HG03196 (cell line): ENCODE measurements around the gene BACH2.
"Not testable (repeated sequence)": the region's sequence is repeated elsewhere in the genome, so short reads cannot be mapped to it uniquely, and the experiment has no call there.

Experiments
- ATAC-seq: cut with Tn5 transposase; IDR thresholded peaks from one replicate; pipeline ENCODE4 v1.9.1; 2021; ENCODE audit not compliant: unreplicated experiment

The BACH2 gene

DNA sequence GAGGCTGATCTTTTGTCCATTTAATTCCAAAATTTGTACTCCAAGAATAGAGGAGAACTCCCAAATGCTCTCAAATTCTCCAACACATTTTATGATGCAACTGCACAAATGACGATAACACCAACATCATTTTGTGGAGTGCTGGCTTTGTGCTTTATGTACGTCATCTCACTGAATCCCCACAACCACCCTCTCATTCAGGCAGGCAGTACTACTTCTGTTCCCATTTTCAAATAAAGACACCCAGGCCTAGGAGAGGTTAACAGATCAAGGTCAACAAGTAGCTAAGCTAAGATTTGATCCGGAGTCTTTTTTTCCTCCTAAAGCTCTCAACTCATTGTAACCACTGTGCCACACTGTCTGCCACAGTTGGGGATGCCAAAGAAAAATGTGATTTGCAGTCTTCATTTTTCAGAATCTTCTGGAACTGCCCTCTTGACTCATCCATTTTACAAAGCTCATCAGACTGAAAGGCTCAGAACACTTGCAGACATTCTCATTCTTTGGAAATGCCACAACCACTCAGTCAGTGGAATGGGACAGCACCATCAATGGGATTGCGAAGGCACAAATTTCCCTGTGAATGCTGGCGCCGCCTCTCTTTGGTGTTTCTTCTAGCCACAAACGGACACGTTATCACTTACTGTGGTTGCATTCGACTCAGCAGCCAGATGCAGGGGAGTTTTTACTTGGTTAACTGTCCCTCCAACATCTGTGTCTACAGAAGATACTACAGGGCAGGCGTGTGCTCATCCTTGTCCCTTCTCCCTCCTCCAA lies 217.9 kb downstream of the BACH2 start:
- ATAC-seq, result no peak

DNA sequence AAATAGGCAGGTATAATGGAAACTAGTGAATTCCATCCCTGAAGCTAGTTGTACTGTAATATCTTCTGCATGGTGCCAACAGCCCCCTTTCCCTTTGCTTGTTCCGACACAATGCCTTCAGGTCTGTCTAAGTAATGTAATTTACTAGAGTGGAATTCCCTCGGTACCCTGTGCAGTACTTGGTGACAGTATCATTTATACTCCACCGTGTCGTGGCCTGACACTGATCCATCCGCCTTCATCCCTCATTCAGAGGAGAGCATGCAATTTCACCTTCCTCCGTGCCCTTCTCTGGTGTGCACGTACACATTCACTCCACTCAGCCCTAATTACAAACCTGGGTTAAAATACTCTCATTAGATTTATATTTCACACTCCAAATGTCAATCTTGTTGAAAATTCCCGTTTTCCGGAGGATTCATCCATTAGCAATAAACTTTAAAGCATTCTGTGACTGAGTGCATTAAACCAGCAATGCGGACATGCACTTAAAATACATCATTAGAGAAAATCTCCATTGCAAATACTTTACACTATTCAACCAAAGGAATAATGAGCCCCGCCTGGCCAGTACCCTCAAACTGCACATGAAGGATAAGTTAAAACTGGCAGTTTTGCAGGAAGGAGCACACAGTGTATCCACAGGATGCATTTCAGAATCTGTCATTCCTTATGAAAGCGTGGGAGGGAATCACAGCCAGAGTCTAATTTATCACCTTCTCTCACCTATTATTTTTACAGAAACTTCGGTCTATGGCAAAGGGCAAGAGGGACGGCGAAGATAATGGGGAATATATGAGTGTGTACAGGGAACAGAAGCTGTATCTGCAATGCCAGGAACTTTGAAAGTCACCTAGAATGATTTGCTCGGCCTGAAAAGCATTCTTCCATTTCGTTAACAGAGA lies 219.9 kb downstream of the BACH2 start:
- ATAC-seq, result no peak

DNA sequence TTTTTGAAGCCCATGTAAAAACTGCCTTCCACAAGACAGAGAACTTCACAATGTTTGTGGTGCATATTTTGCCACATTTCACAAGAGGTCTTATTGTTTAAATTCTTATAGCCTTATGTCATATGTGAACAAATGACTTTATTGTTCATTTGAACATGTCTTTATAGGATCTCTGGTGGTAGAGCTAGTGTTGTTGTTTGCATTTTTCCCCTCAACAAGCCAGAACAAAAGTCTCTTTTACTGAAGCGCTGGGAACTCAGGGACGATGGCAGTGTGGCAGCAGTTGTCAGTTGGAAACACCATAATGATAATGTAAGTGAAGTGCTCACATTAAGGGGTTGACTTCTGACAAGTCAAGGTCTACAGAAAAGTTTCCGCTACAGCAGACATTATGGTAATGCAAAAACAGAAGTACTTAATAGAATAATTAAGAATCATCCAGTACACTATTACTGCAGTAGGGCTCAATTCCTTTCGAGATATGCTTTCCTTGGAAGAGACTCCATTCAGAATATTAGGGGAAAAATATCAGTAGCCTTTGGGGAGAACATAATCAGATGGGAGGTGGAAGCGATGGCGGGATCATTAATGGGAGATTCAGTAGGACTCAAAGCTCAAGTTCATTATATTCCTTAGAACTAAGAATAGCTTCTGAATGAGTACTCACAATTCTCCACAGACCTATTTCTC lies 222.3 kb downstream of the BACH2 start:
- no peak for ATAC-seq

DNA sequence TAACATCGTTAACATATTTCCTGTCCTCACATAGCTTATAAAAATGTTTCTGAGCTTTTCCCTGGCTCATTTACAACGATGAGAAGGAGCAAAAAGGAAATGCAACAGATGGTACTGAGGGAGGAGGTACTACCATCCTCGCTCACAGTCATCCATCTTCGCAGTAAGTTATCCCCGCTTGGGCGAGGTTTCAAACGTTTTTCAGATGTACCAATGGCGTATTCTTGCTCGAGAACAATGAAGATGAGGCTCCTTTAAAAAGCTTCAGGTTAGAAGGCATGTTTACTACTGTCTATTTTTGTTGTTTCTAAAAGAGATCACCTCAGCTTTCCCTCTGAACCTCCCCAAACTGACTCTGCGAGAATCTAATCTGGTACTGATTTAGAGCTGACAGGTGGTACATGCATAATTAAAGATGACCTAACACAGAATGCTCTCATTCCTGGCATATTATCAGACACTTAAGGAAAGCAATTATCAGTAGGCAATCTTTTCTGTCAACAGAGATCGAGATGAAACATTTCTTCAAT lies 223.6 kb downstream of the BACH2 start:
- no peak for ATAC-seq

DNA sequence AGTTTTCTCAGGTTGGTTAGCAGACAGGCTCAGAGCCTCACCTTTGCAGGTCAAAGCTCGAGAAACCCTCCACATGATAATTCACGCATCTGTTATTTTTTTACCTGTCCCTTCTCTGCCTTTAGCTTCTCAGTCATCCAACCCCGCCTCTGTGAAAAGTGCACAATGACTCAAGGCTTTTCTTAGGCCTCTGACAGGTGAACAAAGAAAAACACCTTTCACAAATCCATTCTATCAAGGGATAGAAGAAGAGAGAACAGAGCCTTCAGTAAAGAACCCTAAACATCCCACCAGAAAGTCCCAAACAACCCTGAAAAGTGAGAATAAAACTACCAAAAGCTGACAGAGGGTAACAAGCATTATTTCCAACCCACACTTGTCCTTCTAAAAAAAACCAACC lies 224.1 kb downstream of the BACH2 start:
- no peak for ATAC-seq

DNA sequence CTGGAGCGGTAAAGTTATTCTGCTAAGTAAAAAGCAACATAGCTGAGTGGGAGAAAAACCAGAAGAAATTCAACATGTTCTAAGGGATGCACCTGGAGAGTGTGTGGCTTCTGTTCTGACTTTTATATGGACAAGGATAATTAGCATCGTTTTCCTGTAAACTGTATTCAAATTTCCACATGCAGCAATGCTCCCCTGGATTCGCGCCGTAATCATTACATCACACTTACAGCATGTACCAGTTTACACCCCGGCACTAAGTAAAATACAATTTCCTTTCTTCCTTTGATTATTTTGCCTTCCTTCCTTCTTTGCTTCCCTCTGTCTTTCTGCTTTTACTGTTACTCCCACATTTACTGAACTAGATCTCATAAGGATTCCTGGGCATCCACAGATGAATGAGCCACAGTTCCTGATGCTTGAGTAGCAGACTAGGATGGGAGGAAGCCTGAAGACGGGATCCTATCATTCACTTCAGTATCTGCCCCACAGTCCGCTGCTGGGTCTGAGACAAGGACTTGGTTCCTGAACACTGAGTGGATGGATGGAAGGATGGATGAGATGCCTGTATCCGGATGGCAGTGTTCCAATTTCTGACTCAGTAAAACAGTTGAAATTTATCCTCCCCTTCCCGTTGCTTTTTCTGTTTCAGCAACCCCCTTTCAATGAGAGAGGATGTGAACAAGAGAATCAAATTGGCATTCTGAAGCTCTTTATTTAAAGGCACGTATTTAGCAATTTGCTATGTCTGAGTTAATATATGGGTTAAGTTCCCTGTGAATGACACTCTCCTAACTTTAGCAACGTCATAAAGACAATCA lies 227.7 kb downstream of the BACH2 start:
- no peak for ATAC-seq

DNA sequence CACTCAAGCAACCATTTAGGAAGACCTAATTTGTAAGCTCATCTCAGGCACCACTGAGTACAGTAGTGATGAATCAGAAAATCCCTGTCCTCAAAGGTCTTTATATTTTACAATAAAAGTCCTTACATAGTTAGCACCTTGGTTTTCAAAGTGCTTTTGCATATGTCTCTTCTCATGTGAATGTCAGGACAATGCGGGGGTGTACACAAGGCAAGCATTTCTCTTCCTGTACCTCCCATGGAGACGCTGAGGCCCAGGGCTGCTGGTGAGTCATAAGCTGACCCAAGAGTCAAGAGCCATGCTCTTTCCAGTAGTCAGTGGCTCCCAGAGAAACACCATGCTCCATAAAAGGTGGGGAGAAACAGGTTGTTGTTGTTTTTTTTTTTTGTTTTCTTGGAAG lies 228.4 kb downstream of the BACH2 start:
- no peak for ATAC-seq

DNA sequence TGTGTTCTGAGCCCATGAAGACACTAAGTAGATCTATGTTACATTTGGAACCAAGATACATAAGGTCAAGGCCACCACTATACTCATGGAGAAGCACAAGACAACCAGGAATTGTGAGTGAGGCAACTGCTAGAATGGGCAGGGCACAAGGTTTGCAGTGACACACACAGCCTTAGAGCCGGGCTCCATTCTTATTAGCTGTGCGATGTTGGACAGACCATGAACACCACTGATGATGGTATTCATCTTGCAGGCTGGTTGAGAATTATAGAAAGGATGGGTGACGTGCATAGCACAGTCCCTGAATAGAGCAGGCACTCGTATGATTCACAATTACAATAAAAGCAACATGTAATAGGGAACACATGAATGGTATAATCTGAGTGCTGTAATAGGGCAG lies 229.9 kb downstream of the BACH2 start:
- ATAC-seq, result no peak

DNA sequence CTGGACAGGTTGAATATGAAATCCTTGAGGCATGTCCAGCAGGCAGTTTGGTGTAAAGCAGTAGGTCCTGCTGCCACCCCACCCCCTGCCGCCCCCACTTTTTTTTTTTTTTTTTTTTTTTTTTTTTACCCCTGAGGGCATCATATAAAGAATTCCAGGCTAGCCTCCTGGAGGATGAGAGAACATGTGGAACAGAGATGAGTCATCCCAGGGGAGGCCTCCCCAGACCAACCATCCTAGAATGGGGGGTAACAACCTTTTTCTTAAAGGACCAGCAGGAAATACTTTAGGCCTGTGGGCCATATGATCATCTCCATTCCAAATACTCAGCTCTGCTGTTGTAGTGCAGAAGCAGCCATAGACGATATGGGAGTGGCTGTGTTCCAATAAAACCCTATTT lies 231.5 kb downstream of the BACH2 start:
- ATAC-seq, result no peak

DNA sequence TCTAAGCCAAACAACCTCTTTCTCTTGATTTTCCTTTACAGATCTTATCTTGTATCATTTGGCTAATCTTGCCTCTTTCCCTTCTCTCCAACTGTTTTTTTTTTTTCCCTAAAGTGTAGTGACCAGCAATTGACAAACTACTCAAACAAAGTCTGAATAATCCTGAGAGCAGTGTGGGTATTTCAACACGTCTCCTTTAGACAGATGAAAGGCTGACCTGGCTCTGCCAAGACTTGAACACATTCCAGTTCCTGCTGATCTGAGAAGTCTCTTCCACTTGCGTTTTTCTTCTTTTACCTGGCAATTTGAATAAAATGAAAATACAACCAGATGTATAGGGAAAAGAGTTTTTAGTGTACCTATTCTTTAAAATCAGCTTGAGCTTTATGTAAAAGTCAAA lies 234.0 kb downstream of the BACH2 start:
- no peak for ATAC-seq

DNA sequence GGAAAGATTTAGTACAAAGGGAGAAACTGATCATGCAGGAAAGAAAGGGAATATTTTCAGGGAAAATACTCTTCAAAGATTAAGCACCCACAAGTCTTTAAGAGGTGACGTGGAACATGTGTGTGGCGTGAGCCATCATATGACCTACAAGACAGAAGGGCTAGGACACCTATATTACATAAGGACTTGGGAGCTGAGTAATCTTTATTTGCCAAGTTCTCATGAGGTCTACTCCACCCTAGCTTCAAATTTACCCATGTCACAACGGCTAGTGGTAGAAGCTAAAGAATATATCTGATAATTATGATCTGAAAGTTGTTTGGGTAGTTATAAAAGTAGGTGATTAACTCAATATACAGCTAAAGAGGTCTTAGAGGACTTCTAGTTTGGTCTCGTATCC lies 234.6 kb downstream of the BACH2 start:
- ATAC-seq, result no peak

DNA sequence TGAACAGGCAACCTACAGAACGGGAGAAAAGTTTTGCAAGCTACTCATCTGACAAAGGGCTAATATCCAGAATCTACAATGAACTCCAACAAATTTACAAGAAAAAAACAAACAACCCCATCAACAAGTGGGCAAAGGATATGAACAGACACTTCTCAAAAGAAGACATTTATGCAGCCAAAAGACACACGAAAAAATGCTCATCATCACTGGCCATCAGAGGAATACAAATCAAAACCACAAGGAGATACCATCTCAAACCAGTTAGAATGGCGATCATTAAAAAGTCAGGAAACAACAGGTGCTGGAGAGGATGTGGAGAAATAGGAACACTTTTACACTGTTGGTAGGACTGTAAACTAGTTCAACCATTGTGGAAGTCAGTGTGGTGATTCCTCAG lies 237.5 kb downstream of the BACH2 start:
- ATAC-seq, result not testable (repeated sequence)

DNA sequence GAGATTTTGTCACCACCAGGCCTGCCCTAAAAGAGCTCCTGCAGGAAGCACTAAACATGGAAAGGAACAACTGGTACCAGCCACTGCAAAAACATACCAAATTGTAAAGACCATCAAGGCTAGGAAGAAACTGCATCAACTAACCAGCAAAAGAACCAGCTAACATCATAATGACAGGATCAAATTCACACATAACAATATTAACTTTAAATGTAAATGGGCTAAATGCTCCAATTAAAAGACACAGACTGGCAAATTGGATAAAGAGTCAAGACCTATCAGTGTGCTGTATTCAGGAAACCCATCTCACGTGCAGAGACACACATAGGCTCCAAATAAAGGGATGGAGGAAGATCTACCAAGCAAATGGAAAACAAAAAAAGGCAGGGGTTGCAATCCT lies 240.7 kb downstream of the BACH2 start:
- not testable (repeated sequence) for ATAC-seq

DNA sequence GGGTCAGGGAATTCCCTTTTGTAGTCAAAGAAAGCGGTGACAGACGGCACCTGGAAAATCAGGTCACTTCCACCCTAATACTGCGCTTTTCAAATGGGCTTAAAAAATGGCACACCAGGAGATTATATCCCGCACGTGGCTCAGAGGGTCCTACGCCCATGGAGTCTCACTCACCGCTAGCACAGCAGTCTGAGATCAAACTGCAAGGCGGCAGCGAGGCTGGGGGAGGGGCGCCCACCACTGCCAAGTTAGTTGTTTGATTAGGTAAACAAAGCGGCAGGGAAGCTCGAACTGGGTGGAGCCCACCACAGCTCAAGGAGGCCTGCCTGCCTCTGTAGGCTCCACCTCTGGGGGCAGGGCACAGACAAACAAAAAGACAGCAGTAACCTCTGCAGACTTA lies 242.4 kb downstream of the BACH2 start:
- not testable (repeated sequence) for ATAC-seq

DNA sequence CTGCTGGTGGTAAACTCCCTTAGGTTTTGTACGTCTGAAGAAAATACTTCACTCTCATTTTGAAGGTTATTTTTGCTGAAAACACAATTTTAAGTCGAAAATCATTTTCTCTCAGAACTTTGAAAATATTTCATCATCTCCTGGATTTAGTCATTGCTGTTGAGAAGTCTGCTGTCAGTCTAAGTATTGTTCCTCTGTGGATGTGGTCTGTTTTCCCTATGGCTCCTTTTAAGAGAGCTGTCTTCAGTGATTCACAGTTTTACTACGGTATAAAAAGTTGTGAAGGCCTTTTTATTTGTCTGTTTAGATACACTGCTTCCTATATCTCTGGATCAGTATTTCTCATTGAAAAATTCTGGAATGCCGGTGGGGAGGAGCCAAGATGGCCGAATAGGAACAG lies 243.0 kb downstream of the BACH2 start:
- ATAC-seq, result no peak

DNA sequence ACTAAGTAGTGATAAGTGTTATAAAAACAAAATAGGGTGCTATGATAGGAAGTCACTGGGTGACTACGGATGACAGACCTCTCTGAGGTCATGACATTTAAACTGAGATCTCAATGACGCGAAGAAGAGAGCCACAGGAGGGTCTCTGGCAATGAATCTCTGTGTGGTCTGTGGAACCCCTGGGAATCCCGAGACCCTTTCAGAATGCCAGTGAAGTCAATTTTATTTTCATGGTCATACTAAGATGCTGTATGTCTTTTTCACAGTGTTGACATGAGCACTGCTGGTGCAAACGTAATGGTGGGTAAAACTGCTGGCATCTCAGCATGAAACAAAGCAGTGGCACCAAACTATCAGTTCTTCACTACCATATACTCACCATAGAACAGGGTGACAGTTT lies 247.3 kb downstream of the BACH2 start:
- no peak for ATAC-seq

DNA sequence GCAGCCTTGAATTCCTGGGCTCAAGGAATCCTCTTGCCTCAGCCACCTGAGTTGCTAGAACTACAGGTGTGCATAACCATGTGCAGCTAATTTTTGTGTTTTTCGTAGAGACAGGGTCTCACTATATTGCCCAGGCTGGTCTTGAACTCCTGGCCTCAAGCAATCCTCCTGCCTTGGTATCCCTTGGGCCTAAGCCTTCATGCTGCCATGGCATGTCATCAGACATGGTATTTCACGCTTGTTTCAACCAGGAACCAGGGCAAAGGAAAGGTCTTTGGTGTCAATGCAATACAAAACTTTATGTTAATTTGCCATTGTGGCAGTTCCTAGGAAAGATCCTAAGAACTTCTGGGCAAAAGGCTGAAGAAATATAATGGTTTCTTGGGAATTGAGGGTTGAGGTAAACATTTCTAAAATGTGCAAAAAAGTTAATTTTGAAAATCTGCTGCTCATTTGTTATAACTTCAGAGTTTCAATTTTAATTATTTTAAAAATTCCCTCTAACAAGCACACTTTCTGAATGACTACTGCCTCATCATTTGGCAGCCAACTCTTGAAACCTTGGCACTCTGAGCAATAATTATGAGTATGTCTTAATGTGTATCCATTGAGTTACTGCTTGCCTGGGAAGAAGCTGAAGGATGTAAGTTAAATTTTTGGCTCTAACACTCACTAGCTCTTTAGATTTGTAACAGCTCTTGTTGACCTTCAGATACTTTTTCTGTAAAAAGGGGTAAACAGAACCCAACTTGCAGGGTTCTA lies 248.3 kb downstream of the BACH2 start:
- no peak for ATAC-seq

DNA sequence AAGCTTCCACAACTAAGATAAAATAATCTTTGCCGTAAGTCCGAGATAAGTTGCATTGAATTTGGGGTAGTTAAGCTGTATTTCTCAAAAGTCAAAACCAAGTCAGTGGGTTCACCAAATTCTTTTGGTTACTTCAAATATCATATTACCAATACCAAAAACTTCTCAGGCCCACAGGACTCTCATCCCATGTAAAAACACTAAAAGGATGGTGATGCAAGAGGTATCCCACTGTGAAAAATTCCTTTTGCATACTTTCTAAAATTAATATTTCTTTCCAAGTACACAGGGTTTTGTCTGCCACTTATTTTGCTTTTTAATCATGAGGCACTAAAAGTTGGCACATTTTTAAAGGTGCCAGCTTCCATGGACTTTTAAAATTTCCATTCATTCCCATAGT lies 251.1 kb downstream of the BACH2 start:
- no peak for ATAC-seq

DNA sequence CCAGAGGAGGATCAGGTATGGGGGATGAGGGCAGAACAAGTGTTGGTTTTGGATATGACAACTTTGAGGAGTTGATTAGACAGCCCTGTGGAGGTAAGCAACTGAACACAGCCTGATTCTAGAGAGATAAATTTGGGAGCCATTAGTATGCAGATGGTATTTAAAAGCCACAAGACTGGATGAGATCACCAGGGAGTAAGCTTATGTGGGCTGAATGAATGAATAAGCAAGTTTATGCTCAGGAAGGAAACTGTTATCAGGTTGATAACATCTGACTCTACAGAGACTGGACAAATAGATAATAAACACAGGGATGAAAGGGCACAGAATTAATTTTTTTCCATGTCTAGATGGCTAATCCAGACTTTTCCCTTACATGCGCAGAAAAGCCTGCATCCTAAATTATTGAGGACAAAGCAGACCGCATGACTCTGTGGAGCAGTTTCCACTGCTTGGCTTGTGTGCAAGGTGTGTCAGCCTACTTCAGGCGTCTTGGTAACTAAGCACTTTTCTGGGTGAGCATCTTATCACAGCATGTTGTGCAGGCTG lies 251.7 kb downstream of the BACH2 start:
- ATAC-seq, result no peak
